ENCODE data around the gene ARL4D. TPM values are rescaled to one million over a fixed set of nuclear protein-coding genes. Genes with fewer than 3 reads are reported as not detected.

The ARL4D gene
- total and polyA plus RNA-seq, 2 of the 4 experiments (the other 2 are of a cell fraction), result 12.5 to 30.7 TPM

DNA sequence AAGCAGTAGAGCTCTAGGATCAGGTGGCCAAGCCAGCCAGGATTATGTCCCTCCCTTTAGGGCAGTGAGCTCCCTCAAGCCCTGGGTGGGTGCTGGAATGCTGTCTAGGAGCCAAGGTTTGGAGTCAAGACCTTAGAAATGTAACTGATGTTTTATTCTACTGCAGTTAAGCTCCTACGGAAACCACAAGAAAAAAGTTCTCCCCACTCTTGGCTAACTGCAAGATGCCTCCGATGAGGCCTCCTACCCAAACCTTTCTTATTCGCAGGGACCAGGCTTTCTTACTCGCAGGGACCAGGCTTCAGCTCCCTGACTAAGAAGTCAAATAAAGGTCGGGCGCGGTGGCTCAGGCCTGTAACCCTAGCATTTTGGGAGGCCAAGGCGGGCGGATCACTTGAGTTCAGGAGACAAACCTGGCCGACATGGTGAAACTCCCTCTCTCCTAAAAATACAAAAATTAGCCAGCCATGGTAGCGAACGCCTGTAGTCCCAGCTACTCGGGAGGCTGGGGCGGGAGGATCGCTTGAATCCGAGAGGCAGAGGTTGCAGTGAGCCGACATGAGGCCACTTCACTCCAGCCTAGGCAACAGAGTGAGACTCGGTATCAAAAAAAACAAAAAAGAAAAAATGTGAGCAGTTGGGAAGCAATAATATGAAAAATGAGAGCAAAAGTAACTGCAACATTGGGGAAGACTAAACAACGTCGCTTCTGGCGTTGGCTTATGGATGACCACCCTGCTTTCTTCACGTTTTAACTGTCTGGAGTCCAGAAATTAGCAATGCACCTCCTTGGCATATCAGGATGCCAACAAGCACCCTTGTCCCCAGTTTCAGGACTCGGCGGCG is 31.7 kb upstream of the ARL4D start:
- intact Hi-C loops (cut with micrococcal nuclease) (no loop called here), in situ Hi-C loops (cut with MboI; ENCODE audit: low sequenced_read_pairs) (loop anchor here (25.0 kb wide), 1 partner anchor 380 kb away; the partner anchor contains the start of genes PTGES3L, RPL27 and RUNDC1), dilution Hi-C loops (cut with HindIII; ENCODE audit: low sequenced_read_pairs, unreplicated experiment) (no loop called here)
- no peaks in the 10 kb centered on the region for H4K20me1 ChIP-seq (ENCODE audit: insufficient read depth, low read length)
- peak overlapping the region; percentile 71 for H3K9ac ChIP-seq (ENCODE audit: low read depth, low read length)
- H3K56ac ChIP-seq (ENCODE audit: extremely low read depth, insufficient read depth, low read length), result peak overlapping the region; percentile 56
- peaks cover 17% of the 10 kb centered on the region for H3K4me1 ChIP-seq (ENCODE audit: control insufficient read depth, insufficient read depth, low read length)
- peak overlapping the region; percentile 90 for H3K14ac ChIP-seq (replicated peaks; ENCODE audit: low read depth, low read length)
- H3K79me1 ChIP-seq (ENCODE audit: low read depth in 1 of 2, low read length in 2 of 2), result peaks cover 0 to 11% of the 10 kb centered on the region in 2 experiments; a peak in 1 of 4 replicates
- H2BK15ac ChIP-seq (ENCODE audit: low read depth, low read length), result 0 out of 3 replicates have a peak overlapping the region, but pooled peaks have one; percentile 1
- H3K27ac ChIP-seq (ENCODE audit: insufficient read depth, low read length), result peak overlapping the region; percentile 68
- peak overlapping the region; percentile 56 for H2AFZ ChIP-seq (replicated peaks; ENCODE audit: low read length, poor library complexity)
- no peaks in the 10 kb centered on the region for H3K36me3 ChIP-seq (ENCODE audit: control insufficient read depth, insufficient read depth, low read length)
- H3K4ac ChIP-seq (ENCODE audit: low read depth, low read length), result peak overlapping the region; percentile 35
- no peak overlapping the region for H2BK120ac ChIP-seq (ENCODE audit: low read depth, low read length)
- ChIA-PET CTCF (interaction anchor here (3.5 kb wide), 1 partner anchor 117 kb away, joined by 14 read pairs; the partner anchor contains the start of gene DHX8), POLR2A (ENCODE audit: unreplicated experiment) (interaction anchor here (0.5 to 2.2 kb wide), 19 partner anchors 9 to 204 kb away, joined by 3 to 35 read pairs (median 4); partner anchors contain the start of genes ARL4D, DHX8 and ETV4)
- DNase-seq (no peak), ATAC-seq (ENCODE audit: low read depth) (no peak)
- H3K9me1 ChIP-seq (ENCODE audit: insufficient read depth, low read length), result no peaks in the 10 kb centered on the region; the same call in 1 of the 2 replicates
- peak overlapping the region; percentile 0 to 68; a peak in 3 of 4 replicates for H4K8ac ChIP-seq (ENCODE audit: low read depth in 2 of 2, low read length in 2 of 2)
- H3K23ac ChIP-seq (ENCODE audit: low read depth, low read length), result peak overlapping the region; percentile 51
- H4K5ac ChIP-seq (ENCODE audit: low read depth, low read length), result peak overlapping the region; percentile 45
- BruUV-seq (replicated peaks), result no TSS peak
- H2AK9ac ChIP-seq (replicated peaks; ENCODE audit: low read depth, low read length, poor library complexity), result peak overlapping the region; percentile 92
- no peak overlapping the region for H2BK20ac ChIP-seq (ENCODE audit: low read depth, low read length)
- H3K4me2 ChIP-seq (ENCODE audit: low read depth, low read length), result peak overlapping the region; percentile 62
- peak overlapping the region; percentile 78 for H2AK5ac ChIP-seq (ENCODE audit: low read depth, low read length)
- H3K18ac ChIP-seq (ENCODE audit: low read depth, low read length), result peak overlapping the region; percentile 8
- 72% methylated on average over 8 of the region's 25 CpGs; no CpG with 5 or more reads in 1 of the 2 experiments for WGBS, 2 experiments (ENCODE audit: extremely low coverage in 2 of 2, insufficient read length in 1 of 2)
- H3K27me3 ChIP-seq (ENCODE audit: control insufficient read depth, insufficient read depth, low read length), result no peaks in the 10 kb centered on the region
- peak overlapping the region; percentile 45; the same call in 1 of the 2 replicates for H4K91ac ChIP-seq (ENCODE audit: insufficient read depth, low read depth, low read length)
- no peaks in the 10 kb centered on the region for H3K9me3 ChIP-seq (ENCODE audit: control insufficient read depth, insufficient read depth, low read length)
- peak overlapping the region; percentile 1; the same call in 1 of the 2 replicates for H3K4me3 ChIP-seq (ENCODE audit: insufficient read depth, low read depth, low read length)
- peak overlapping the region; percentile 92 for H2BK5ac ChIP-seq (ENCODE audit: low read depth, low read length, poor library complexity, severe bottlenecking)
- TF ChIP-seq CEBPB (IDR thresholded peaks at IDR 0.05; ENCODE audit: low read depth, low read length) (no peak), ELK1 (IDR thresholded peaks at IDR 0.05; ENCODE audit: borderline replicate concordance, low read depth, low read length) (no peak), FOS (IDR thresholded peaks at IDR 0.05; ENCODE audit: low read depth, low read length) (no peak), BHLHE40 (IDR thresholded peaks at IDR 0.05; ENCODE audit: low read depth, low read length) (no peak), SMC3 (IDR thresholded peaks at IDR 0.05; ENCODE audit: low read depth, low read length) (no peak), RFX5 (IDR thresholded peaks at IDR 0.05; ENCODE audit: low read depth, low read length) (no peak), USF2 (IDR thresholded peaks at IDR 0.05; ENCODE audit: low read depth, low read length) (no peak), MAFK (IDR thresholded peaks at IDR 0.05; ENCODE audit: low read depth, low read length) (no peak), RCOR1 (IDR thresholded peaks at IDR 0.05; ENCODE audit: insufficient replicate concordance, low read length) (no peak), MAZ (IDR thresholded peaks at IDR 0.05; ENCODE audit: borderline replicate concordance, low read depth, low read length) (no peak), RAD21 (IDR thresholded peaks at IDR 0.05; ENCODE audit: low read length) (no peak), POLR2A (IDR thresholded peaks at IDR 0.05; ENCODE audit: low read depth, low read length) (no peak)
- TF ChIP-seq, protein P1, sequence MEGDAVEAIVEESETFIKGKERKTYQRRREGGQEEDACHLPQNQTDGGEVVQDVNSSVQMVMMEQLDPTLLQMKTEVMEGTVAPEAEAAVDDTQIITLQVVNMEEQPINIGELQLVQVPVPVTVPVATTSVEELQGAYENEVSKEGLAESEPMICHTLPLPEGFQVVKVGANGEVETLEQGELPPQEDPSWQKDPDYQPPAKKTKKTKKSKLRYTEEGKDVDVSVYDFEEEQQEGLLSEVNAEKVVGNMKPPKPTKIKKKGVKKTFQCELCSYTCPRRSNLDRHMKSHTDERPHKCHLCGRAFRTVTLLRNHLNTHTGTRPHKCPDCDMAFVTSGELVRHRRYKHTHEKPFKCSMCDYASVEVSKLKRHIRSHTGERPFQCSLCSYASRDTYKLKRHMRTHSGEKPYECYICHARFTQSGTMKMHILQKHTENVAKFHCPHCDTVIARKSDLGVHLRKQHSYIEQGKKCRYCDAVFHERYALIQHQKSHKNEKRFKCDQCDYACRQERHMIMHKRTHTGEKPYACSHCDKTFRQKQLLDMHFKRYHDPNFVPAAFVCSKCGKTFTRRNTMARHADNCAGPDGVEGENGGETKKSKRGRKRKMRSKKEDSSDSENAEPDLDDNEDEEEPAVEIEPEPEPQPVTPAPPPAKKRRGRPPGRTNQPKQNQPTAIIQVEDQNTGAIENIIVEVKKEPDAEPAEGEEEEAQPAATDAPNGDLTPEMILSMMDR (conservative IDR thresholded peaks at IDR 0.05; ENCODE audit: low read depth, low read length), result no peak
